Activated CD8-positive, alpha-beta memory T cell treated with anti-CD3 and anti-CD28 coated beads, Interleukin-2, amount 50 U/mL, for 48 hours (primary cell): ENCODE measurements around the gene EIF4E1B.
A peak's percentile ranks its signal among the peaks of the same experiment; 100 is the strongest.
"Not testable (repeated sequence)": the region's sequence is repeated elsewhere in the genome, so short reads cannot be mapped to it uniquely, and the experiment has no call there.

Experiments used
- DNase-seq: peaks from one replicate; pipeline ENCODE4 v3.0.0-alpha.2; 2020

Gene EIF4E1B, protein sequence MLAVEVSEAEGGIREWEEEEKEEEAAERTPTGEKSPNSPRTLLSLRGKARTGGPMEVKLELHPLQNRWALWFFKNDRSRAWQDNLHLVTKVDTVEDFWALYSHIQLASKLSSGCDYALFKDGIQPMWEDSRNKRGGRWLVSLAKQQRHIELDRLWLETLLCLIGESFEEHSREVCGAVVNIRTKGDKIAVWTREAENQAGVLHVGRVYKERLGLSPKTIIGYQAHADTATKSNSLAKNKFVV

DNA sequence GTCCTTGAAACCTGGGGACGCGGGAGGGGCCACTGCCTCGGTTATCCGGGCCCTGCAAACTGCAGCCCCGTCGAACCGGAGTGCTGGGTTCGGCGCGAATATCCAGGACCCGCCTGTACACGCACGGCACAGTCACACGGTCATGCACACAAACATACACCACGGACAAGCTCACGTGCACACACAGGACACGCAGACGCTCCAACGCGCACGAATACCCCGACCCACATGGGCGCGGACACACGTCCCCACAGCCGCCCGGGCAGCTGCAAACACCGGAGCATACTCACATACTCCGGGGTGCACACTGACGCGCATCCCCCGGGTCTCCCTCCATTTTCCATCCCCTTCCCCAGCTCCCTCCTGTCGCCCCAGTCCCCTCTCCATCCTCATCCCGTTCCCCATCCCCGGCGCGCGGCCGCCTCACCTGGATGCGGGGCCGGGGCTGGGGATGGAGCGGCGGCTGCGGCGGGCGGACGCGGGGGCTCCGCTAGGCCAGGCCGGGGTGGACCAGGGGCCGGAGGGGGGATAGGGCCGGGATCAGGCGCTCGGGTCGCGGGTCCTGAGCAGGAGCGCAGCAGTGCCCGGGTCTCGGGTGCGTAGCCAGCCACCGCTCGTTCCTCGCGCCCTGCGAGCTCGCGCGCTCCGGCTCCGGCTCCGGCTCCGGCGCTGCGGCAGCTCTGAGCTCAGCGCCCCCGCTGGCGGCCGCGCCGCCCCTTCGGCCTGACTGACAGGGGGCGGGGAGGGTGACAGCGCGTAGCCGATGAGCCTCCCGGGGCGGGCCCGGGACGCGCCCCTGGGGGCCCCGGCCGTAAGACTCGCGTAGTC, at the start of gene EIF4E1B, which contains the start of gene SNCB:
TSS of gene EIF4E1B (plus strand) at position 823 of the 828 bp plus-strand sequence. CDS start 12,113 bp downstream, outside the sequence.
TSS of gene SNCB (minus strand) at position 682 of the 828 bp plus-strand sequence. CDS start 880 bp downstream, outside the sequence.
- DNase-seq, result peak; percentile 84

DNA sequence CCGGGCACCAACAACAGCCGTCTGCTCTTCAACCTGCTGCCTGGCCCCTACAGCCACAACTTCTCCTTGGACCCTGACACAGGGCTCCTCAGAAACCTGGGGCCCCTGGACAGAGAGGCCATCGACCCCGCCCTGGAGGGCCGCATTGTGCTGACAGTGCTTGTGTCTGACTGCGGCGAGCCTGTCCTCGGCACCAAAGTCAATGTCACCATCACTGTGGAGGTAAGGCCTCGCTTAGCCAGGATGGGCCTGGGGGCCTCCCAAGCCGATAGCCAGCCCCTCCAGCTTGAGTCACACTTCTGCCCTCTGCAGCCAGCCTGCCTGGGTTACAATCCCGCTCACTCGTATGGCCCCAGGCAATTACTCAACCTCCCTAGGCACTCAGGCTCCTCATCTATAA, 49.1 kb upstream of the EIF4E1B start:
- no peak for DNase-seq

DNA sequence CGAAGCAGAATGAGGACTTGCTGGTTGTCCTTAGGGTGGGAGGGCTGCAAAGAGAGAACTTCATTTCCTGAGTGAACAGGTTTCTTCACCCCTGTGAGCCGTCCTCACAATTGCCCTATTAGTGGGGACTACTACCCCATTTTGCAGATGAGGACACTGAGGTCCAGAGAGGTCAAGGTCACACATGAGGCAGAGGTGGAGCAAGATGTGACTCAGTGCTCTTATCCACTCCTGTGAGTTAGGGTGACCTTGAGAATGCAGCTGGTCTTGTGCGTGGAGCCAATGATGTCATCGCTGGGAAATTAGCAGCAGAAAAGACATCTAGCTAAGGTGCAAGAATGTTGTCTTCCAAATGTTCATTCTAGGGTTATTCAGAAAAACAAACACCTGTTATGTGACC, 47.4 kb upstream of the EIF4E1B start:
- DNase-seq, result no peak

DNA sequence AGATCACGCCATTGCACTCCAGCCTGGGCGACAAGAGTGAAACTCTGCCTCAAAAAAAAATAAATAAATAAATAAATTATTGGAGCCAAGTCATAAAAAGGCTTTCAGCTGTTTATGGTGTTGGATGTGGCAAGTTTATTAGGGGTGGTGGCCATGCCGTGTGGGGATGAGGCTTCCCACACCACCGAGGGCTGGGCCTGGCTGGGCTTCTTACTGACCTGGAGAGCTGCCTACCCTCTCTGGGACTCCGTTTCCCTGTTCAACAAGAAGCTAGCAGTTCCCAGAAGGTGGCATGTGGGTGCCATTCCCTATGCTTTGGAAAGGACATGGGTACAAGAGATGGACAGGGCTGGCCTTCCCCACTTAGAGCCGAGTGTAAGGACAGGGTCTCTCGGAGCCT, 43.1 kb upstream of the EIF4E1B start:
- no peak for DNase-seq

DNA sequence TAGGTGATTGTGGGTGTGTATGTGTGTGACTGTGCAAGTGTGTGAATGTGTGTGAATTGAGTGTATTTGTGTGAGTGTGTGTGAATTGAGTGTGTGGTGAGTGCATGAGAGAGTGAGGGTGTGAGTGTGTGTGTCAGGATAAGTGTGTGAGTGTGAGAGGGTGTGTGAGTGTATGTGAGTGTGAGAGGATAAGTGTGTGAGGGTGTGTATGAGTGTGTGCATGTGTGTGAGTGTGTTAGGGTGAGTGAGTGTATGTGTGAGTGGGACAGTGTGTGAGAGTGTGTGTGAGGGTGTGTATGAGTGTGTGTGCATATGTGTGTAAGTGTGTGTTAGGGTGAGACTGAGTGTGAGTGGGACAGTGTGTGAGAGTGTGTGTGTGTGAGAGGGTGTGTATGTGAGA, 42.2 kb upstream of the EIF4E1B start:
- no peak for DNase-seq

DNA sequence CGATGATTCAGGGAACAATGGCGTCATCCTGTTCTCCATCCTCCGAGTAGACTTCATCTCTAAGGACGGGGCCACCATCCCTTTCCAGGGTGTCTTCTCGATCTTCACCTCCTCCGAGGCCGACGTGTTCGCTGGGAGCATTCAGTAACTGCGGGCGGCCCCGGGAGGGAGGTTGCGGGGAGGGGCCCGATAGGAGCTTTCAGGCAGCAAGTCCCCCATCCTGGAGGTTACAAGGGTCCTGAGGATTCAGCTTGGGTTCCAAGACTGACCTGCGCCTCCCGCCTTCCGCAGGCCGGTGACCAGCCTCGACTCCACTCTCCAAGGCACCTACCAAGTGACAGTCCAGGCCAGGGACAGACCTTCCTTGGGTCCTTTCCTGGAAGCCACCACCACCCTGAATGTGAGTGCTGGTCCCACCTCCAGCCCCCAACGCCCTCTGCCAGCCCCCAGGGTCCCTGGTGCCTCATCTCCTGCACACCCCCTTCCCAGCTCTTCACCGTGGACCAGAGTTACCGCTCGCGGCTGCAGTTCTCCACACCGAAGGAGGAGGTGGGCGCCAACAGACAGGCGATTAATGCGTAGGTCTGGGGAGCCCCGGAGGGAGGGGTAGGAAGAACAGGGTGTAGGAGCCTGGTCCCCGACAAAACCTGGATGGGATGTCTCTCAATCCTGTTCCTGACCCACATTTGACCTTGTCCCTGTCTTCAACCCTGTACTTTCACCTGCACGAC, 41.3 kb upstream of the EIF4E1B start:
- no peak for DNase-seq

DNA sequence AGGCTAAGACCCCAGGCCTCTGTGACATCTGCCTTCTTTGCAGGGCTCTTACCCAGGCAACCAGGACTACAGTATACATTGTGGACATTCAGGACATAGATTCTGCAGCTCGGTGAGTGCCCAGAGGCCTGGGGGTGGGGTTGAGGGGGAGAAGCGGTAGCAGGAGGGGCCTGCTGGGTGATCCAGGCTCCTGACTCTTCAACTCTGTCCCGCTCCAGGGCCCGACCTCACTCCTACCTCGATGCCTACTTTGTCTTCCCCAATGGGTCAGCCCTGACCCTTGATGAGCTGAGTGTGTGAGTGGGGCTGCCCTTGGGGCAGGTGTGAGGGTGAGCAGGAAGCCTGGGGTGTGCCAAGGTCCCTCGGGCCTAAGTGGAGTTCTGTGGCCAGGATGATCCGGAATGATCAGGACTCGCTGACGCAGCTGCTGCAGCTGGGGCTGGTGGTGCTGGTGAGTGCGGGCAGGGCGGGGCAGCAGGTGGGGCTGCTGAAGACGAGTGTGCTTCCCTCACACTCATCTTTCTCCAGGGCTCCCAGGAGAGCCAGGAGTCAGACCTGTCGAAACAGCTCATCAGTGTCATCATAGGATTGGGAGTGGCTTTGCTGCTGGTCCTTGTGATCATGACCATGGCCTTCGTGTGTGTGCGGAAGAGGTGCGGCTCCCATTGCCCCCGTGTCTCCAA, 40.3 kb upstream of the EIF4E1B start:
- no peak for DNase-seq

DNA sequence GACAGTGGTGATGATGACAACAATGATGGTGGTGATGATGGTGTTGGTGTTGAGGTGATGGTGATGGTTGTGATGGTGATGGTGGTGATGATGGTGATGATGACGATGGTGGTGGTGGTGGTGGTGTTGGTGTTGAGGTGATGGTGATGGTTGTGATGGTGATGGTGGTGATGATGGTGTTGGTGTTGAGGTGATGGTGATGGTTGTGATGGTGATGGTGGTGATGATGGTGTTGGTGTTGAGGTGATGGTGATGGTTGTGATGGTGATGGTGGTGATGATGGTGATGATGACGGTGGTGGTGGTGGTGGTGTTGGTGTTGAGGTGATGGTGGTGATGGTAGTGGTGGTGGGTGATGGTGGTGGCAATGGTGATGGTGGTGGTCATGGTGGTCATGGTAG, 38.8 kb upstream of the EIF4E1B start:
- DNase-seq, result not testable (repeated sequence)

DNA sequence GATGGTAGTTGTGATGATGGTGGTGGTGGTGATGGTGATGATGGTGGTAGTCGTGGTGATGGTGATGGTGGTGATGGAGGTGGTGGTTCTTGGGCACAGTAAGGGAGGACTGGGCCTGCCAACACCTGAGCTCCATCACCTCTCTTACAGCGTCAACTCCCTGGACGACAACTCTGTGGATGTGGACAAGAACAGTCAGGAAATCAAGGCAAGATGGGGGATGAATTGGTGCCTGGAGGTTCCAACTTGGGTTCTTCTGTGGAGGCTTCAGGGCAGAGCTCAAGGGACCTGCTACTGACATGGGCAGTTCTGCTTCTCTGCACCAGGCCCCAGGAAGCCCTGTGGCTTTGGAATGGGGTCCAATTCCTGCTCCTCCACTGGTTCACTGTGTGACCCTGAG, 37.9 kb upstream of the EIF4E1B start:
- DNase-seq, result no peak

DNA sequence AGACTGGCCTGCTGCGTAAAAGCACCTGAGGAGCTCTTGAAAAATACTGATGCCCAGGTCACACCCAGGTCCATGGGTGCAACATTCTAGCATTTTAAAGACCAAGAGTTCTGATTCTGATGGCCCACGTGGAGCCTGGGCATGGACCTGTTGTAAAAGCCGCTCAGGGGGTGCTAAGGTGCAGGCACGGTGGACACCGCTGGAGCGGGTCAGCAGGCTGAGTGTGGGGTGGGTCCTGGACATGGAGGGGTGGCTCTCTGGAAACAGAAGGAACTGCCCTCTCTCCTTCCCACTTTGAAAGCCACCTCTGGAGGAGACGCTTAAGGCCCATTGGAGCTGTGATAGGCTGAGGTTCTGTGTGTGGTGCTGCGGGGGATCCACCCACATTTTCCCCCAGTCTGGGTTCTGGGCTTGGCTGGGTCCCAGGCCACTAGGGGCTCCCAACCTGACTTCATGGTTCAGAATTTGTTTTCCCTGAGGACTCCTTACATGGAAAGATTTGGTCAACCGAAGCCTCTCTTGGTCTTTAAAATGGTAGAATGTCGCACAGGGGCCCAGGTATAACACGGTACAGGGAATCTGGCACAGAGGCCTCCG, 37.1 kb upstream of the EIF4E1B start:
- DNase-seq, result no peak

DNA sequence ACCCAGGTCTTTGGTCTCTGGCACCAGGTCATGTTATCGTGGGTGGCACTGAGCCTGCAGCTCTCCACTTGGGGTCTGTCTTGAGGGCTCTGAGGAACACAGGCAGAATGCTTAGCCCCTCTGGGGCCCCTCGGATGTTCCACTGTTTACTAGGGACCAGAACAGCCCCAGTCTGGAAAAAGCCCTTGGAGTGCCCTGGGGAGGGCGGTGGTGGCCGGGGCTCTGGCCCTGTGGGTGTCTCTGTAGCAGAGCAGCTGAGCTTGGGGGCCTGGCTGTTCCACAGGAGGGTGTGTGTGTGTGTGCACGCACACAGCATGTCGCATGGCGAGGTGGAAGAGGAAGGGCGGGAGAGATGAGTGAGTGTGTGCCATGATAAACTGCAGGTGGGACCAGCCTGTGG, 35.9 kb upstream of the EIF4E1B start:
- DNase-seq, result no peak

DNA sequence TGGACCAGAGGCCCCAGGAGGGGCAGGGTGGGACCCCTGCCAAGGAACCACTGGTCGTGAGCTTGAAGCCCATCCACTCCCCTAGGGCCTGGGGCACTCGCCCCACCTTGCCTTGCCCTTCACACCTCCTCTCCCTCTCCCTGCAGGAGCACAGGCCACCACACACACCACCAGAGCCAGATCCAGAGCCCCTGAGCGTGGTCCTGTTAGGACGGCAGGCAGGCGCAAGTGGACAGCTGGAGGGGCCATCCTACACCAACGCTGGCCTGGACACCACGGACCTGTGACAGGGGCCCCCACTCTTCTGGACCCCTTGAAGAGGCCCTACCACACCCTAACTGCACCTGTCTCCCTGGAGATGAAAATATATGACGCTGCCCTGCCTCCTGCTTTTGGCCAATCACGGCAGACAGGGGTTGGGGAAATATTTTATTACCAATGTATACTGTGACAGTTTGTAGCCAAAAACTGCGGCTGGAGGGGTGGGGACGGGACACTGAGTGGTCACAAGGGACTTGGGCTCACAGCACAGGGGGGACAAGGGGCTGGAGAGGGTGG, 35.0 kb upstream of the EIF4E1B start:
- no peak for DNase-seq

DNA sequence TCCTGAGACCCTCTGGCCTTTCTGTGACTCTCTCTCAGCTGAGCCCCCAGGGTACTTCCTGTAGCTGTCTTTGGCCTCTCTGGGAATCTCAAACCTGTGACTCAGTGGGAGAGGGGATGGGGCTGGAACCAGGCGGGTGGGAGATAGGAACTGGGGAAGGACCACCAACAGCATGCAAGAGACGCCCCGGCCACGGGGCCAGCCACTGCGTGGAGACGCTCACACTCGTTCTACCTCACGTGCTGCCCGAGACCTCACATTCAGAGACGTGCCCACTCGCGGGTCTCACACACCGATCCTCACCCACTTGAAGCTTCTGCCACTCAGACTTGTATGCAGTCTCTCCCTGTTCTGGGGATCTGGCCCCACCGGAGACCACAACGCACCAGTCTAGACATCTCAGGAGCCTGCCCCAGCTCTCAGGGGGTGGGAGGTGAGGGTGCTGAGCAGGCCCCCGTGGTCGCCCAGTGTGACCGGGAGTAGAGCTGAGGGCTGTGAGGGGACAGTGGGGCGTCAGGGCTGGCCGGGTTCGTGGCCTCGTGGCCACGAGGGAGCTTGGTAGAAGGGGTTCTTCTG, 34.3 kb upstream of the EIF4E1B start:
- no peak for DNase-seq

DNA sequence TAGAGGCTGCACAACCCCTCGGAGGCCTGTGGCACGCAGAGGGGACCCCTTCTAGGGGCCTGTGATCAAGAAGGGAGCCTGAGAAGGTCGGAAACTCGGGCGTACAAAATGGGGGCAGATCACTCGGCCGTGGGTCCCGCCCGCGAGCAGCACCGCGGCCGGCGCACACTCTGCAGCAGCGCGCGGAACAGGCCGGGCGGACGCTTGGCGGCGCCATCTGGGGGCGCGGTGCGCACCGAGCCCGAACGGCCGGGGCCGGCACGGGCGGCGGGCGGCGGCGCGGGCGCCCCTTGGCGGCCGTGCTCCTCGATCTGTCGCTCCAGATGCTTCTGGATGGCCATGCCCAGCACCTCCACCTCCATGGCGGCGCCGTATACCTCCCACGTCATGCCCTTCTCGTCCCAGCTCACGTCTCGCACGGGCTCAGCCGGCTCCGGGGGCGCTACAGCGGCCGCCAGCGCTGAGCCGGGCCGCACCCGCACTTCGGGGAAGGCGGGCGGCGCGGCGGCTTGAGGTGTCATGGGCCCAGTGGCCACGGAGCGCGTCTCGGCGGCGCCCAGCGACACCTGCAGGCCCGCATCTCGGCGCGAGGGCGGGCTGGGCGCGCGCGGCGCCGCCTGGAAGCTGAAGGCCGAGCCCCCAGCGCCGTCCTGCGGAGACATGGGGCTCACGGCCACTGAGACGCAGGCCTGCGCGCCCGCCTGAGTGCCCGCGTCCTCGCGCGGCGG, 33.6 kb upstream of the EIF4E1B start:
- peak; percentile 82 for DNase-seq

DNA sequence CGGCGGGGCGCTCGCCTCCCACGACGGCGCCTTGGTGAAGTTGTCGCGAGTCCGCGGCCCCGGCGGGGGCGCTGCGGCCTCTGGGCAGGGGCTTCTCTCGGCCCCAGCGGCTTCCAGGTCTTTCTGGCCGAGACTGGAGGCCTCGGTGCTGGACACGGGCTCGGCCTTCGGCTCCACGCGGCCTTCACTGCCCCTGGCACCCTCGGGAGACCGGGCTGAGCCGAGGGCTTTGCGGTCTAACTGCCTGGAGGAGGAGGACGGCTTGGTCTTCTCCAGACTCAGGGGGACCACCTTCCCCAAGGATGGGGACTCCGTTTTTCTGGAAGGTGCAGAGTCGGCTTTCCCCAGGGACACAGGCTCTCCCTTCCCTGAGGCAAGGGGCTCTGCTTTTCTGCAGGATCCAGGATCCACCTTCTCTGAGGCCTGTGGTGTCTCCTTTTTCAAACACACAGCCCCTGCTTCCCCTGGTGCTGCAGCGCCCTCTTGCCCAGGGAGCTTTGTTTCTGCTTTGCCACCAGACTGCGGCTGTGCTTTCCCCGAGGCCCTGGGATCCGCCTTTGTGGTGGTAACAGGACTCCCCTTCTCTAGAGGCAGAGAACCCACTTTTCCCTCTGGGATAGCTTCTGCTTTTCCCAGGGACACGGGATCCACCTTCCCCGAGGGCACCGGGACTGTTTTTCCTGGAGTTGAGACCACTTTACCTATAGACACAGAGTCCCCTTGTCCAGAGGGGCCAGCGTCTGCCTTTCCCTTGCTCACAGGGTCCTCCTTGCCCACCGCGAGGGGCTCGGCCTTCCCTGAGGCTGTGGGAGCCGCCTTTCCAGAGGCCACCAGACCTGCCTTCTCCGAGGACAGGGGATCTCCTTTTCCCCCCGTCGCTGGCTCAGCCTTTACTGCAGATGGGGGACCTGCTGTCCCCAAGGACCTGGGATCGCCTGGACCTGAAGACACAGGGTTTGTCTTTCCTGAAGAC, 32.8 kb upstream of the EIF4E1B start:
- DNase-seq, result no peak

DNA sequence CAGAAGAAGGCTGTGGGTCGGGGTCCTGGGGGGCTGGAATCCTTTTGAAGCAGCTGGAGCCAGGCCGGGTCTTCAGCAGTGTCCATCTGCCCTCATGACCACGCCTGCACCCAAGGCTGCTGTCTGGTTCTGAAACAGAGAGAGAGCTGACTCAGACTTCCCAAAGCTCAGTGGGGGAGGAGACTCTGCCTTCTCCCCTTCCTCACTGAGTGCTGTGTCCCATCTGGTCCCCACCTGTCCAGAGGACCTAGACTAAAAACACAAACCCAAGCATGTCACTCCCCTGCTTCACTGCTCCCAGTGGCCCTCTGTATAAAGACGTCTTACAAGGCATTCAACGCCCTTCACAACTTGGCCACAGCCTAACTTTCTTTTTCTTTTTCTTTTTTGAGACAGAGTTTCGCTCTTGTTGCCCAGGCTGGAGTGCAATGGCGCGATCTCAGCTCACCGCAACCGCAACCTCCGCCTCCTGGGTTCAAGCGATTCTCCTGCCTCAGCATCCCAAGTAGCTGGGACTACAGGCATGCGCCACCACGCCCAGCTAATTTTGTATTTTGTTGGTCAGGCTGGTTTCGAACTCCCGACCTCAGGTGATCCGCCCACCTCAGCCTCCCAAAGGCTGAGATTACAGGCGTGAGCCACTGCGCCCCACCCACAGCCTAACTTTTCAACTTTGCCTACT, 30.6 kb upstream of the EIF4E1B start:
- DNase-seq, result not testable (repeated sequence)

DNA sequence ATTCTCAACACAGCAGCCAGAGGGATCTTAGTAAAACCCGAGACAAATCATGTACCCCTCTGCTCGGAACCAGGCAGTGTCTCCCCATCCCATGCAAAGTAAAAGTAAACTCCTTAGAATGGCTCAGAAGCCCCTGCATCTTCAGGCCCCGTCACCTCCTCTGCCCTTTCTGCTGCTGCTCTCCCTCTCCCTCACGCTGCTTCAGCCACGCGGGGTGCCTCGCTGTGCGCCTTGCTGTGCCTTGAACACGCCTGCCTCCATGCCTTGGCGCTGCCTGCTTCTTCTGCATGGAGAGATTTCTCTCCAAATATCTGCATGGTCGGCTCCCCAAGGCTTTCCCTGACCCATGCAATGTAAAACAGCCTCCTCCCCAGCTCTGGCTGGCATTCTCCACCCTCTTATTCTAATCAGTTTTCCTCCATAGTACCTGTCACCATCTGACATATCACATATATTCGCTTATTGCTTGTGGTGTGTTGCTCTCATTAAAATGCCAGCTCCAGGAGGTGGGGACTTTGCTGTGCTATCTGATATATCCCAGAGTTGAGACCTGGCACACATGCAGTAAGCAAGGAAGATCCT, 28.5 kb upstream of the EIF4E1B start:
- no peak for DNase-seq

DNA sequence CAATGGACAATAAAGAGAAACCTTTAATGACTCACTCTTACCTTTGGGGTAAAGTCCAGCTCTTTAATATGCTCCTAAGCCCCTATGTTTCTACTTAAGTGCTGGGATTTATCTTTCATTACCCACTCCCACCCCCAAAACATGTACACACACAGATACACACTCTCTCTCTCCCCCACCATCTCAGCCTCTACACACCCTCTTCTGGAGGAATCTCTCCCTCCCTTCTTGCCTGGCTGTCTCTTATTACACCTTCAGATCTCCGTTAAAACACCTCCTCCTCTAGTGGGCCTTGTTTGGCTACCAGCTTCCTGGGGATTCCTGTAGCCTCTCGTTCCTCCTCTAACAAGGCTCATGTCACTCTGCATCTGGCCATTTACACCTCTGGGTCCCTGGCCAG, 27.4 kb upstream of the EIF4E1B start:
- DNase-seq, result no peak

DNA sequence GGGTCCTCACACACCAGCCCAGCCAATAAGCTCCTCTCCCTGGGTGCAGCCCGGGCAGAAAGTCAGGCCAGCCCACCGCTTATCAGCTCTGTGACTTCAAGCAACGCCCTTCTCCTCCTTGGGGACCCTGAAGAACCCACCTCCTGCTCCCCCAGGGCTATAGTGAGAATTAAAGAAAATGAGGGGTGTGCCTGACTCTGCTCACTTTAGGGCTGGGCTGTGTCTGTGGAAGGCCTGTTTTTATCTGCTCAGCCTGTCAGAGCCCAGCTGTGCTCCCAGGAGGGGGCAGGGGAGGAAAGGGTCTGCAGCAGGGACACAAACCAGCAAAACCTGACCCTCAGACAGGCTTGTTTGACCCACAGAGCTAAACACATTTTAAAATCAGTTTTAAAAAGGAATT, 24.4 kb upstream of the EIF4E1B start:
- no peak for DNase-seq
